Mesenchymal stem cell (in vitro differentiated cells and primary cell): ENCODE results near the gene LPGAT1.

Experiments
- DNase-seq: peaks from one replicate; pipeline ENCODE4 v3.0.0-alpha.2; 2013
- H2AFZ ChIP-seq: one replicate; pipeline ENCODE4 v1.6.1; 2013; ENCODE audit warnings: low read depth, mild to moderate bottlenecking, control low read depth, inconsistent platforms, low read length, moderate library complexity
- H2AK5ac ChIP-seq: 2 replicates; pipeline ENCODE4 v1.6.1; 2013; ENCODE audit warnings: low read length, moderate library complexity, mild to moderate bottlenecking, inconsistent platforms; ENCODE audit not compliant: severe bottlenecking
- H2BK120ac ChIP-seq: one replicate; pipeline ENCODE4 v1.6.1; 2013; ENCODE audit warnings: low read depth, mild to moderate bottlenecking, inconsistent platforms, low read length, moderate library complexity
- H2BK12ac ChIP-seq, 2 experiments: one replicate each; pipeline ENCODE4 v1.6.1; 2013; ENCODE audit warnings: inconsistent platforms in 2 of 2, low read length in 2 of 2, mild to moderate bottlenecking in 2 of 2, moderate library complexity in 2 of 2, control low read depth in 1 of 2
- H2BK15ac ChIP-seq: one replicate; pipeline ENCODE4 v1.6.1; 2013; ENCODE audit warnings: mild to moderate bottlenecking, low read depth, inconsistent platforms; ENCODE audit not compliant: poor library complexity, severe bottlenecking
- H2BK5ac ChIP-seq: 2 replicates; pipeline ENCODE4 v1.6.1; 2013; ENCODE audit warnings: low read depth, mild to moderate bottlenecking, low read length, control low read depth, inconsistent platforms; ENCODE audit not compliant: poor library complexity, severe bottlenecking
- H3K14ac ChIP-seq, 2 experiments: one replicate each; pipeline ENCODE4 v1.6.1; 2013; ENCODE audit warnings: inconsistent platforms in 2 of 2, low read length in 2 of 2, control low read depth in 1 of 2, mild to moderate bottlenecking in 1 of 2, moderate library complexity in 1 of 2
- H3K18ac ChIP-seq, 2 experiments: one replicate each; pipeline ENCODE4 v1.6.1; 2013; ENCODE audit warnings: inconsistent platforms in 2 of 2, low read length in 2 of 2, control low read depth in 1 of 2, low read depth in 1 of 2, mild to moderate bottlenecking in 1 of 2
- H3K23ac ChIP-seq, 2 experiments: one replicate each; pipeline ENCODE4 v1.6.1; 2013; ENCODE audit warnings: inconsistent platforms in 2 of 2, low read length in 2 of 2, mild to moderate bottlenecking in 2 of 2, moderate library complexity in 2 of 2, control low read depth in 1 of 2
- H3K27ac ChIP-seq: 2 replicates; pipeline ENCODE4 v1.5.1; 2013; ENCODE audit warnings: mild to moderate bottlenecking, moderate library complexity, low read length, control low read depth, inconsistent platforms; ENCODE audit not compliant: poor library complexity, severe bottlenecking
- H3K27me3 ChIP-seq, 2 experiments: 2 replicates each; pipeline versions ENCODE4 v1.6.1 to v1.7.0; 2013; ENCODE audit warnings: low read length in 2 of 2, mild to moderate bottlenecking in 2 of 2, moderate library complexity in 2 of 2, control low read depth in 1 of 2, inconsistent platforms in 1 of 2; ENCODE audit not compliant: control insufficient read depth in 1 of 2, insufficient read depth in 1 of 2
- H3K36me3 ChIP-seq, 2 experiments: 2 replicates each; pipeline versions ENCODE4 v1.6.1 to v1.7.0; 2013; ENCODE audit warnings: low read length in 2 of 2, control low read depth in 1 of 2, inconsistent platforms in 1 of 2, low read depth in 1 of 2, mild to moderate bottlenecking in 1 of 2; ENCODE audit not compliant: insufficient read depth in 2 of 2, control insufficient read depth in 1 of 2
- H3K4ac ChIP-seq, 2 experiments: one replicate each; pipeline ENCODE4 v1.6.1; 2013; ENCODE audit warnings: inconsistent platforms in 2 of 2, low read length in 2 of 2, mild to moderate bottlenecking in 2 of 2, moderate library complexity in 2 of 2, control low read depth in 1 of 2, low read depth in 1 of 2
- H3K4me1 ChIP-seq: 2 replicates; pipeline ENCODE4 v1.6.1; 2013; ENCODE audit warnings: low read depth, low read length, control low read depth; ENCODE audit not compliant: control insufficient read depth, insufficient read depth
- H3K4me2 ChIP-seq: 2 replicates; pipeline ENCODE4 v1.6.1; 2013; ENCODE audit warnings: low read length, mild to moderate bottlenecking, inconsistent platforms; ENCODE audit not compliant: poor library complexity, severe bottlenecking
- H3K4me3 ChIP-seq, 2 experiments: 2 replicates each; pipeline versions ENCODE4 v1.5.1 to v1.7.0; 2013; ENCODE audit warnings: low read length in 2 of 2, mild to moderate bottlenecking in 2 of 2, control low read depth in 1 of 2, low read depth in 1 of 2; ENCODE audit not compliant: insufficient read depth in 1 of 2
- H3K79me1 ChIP-seq: replicated peaks from 2 replicates; pipeline ENCODE4 v1.6.1; 2013; ENCODE audit warnings: mild to moderate bottlenecking, control low read depth, low read length, inconsistent platforms; ENCODE audit not compliant: poor library complexity, severe bottlenecking
- H3K9ac ChIP-seq: 2 replicates; pipeline ENCODE4 v1.7.0; 2013; ENCODE audit warnings: mild to moderate bottlenecking, low read length, moderate library complexity
- H3K9me3 ChIP-seq: 2 replicates; pipeline ENCODE4 v1.7.0; 2013; ENCODE audit warnings: mild to moderate bottlenecking, low read length; ENCODE audit not compliant: control insufficient read depth
- H4K8ac ChIP-seq: one replicate; pipeline ENCODE4 v1.6.1; 2013; ENCODE audit warnings: inconsistent platforms, mild to moderate bottlenecking, low read length, moderate library complexity
- H4K91ac ChIP-seq: one replicate; pipeline ENCODE4 v1.6.1; 2013; ENCODE audit warnings: mild to moderate bottlenecking, low read length, inconsistent platforms
- WGBS: methylation state at CpG from one replicate; pipeline ENCODE4 v1.1.7; 2013; ENCODE audit warnings: mixed read lengths; 5-methylcytosine and 5-hydroxymethylcytosine counted together

The LPGAT1 gene

GRCh38 chr1:211739671-211740411 is 90.7 kb downstream of the LPGAT1 start:
- H2AK5ac ChIP-seq: no peak overlapping the region

GRCh38 chr1:211738691-211739301 is 91.8 kb downstream of the LPGAT1 start:
- H4K91ac ChIP-seq: no peak overlapping the region
- 66% methylated on average over 2 of the region's 2 CpGs for WGBS
- no peaks in the 10 kb centered on the region for H3K36me3 ChIP-seq
- H2BK12ac ChIP-seq: no peak overlapping the region
- H3K4me2 ChIP-seq: no peak overlapping the region
- no peak for DNase-seq
- no peak overlapping the region for H3K14ac ChIP-seq
- H3K4me3 ChIP-seq: no peak overlapping the region
- H3K9me3 ChIP-seq: no peaks in the 10 kb centered on the region
- H2AFZ ChIP-seq: no peak overlapping the region
- H3K79me1 ChIP-seq: no peaks in the 10 kb centered on the region
- no peak overlapping the region for H3K18ac ChIP-seq
- no peak overlapping the region for H2BK120ac ChIP-seq
- H3K4ac ChIP-seq: no peak overlapping the region
- H3K23ac ChIP-seq: no peak overlapping the region
- H3K27ac ChIP-seq: no peak overlapping the region
- H3K9ac ChIP-seq: no peak overlapping the region
- peaks cover 0 to 41% of the 10 kb centered on the region in 2 experiments for H3K27me3 ChIP-seq
- no peak overlapping the region for H2AK5ac ChIP-seq
- H2BK5ac ChIP-seq: no peak overlapping the region
- no peak overlapping the region for H2BK15ac ChIP-seq
- H3K4me1 ChIP-seq: peaks cover 18% of the 10 kb centered on the region
- H4K8ac ChIP-seq: peak overlapping the region; percentile 57

More at GRCh38 chr1:211739671-211740411, 90.7 kb downstream of the LPGAT1 start:
- no peak overlapping the region for H2BK12ac ChIP-seq
- no peak overlapping the region for H3K27ac ChIP-seq
- WGBS: 77% methylated on average over 4 of the region's 6 CpGs
- H3K18ac ChIP-seq: no peak overlapping the region
- H2BK5ac ChIP-seq: no peak overlapping the region
- no peak overlapping the region for H2BK120ac ChIP-seq
- H3K27me3 ChIP-seq: peaks cover 0 to 32% of the 10 kb centered on the region in 2 experiments
- no peaks in the 10 kb centered on the region for H3K79me1 ChIP-seq
- no peak overlapping the region for H3K4me3 ChIP-seq
- H3K4me2 ChIP-seq: no peak overlapping the region
- peaks cover 17% of the 10 kb centered on the region for H3K4me1 ChIP-seq
- no peak overlapping the region for H3K4ac ChIP-seq
- H3K23ac ChIP-seq: no peak overlapping the region
- no peak overlapping the region for H4K8ac ChIP-seq
- no peak overlapping the region for H3K14ac ChIP-seq
- H3K36me3 ChIP-seq: no peaks in the 10 kb centered on the region
- no peaks in the 10 kb centered on the region for H3K9me3 ChIP-seq
- H3K9ac ChIP-seq: no peak overlapping the region
- H2AFZ ChIP-seq: no peak overlapping the region
- H4K91ac ChIP-seq: no peak overlapping the region
- no peak overlapping the region for H2BK15ac ChIP-seq
- DNase-seq: no peak

- DNase-seq: no peak
- H2BK5ac ChIP-seq: no peak overlapping the region
- no peak overlapping the region for H2BK12ac ChIP-seq
- WGBS: 79% methylated on average over 8 of the region's 9 CpGs
- no peak overlapping the region for H3K4me2 ChIP-seq
- H2AK5ac ChIP-seq: no peak overlapping the region
- H3K36me3 ChIP-seq: no peaks in the 10 kb centered on the region
- H3K4ac ChIP-seq: no peak overlapping the region
- H3K27me3 ChIP-seq: peaks cover 0 to 46% of the 10 kb centered on the region in 2 experiments
- H2BK15ac ChIP-seq: no peak overlapping the region
- no peaks in the 10 kb centered on the region for H3K9me3 ChIP-seq
- H3K79me1 ChIP-seq: no peaks in the 10 kb centered on the region
- no peak overlapping the region for H3K4me3 ChIP-seq
- H3K27ac ChIP-seq: no peak overlapping the region
- H3K4me1 ChIP-seq: peaks cover 18% of the 10 kb centered on the region
- H2AFZ ChIP-seq: no peak overlapping the region
- H3K23ac ChIP-seq: no peak overlapping the region
- no peak overlapping the region for H3K18ac ChIP-seq
- no peak overlapping the region for H4K8ac ChIP-seq
- no peak overlapping the region for H2BK120ac ChIP-seq
- no peak overlapping the region for H3K9ac ChIP-seq
- no peak overlapping the region for H3K14ac ChIP-seq
- no peak overlapping the region for H4K91ac ChIP-seq
Measured at GRCh38 chr1:211738096-211738690, 92.4 kb downstream of the LPGAT1 start.
